Duodenal mucosa (tissue), 2 donors: ENCODE data around the gene RADIL.
"Not testable (repeated sequence)": the region's sequence is repeated elsewhere in the genome, so short reads cannot be mapped to it uniquely, and the experiment has no call there.

Source experiments
- H3K27ac ChIP-seq: one replicate; pipeline ENCODE4 v1.7.0; 2013; ENCODE audit warnings: low read depth, low read length
- H3K27me3 ChIP-seq, 2 donors: one replicate each; pipeline ENCODE4 v1.7.0; 2013; ENCODE audit warnings: low read length in 2 of 2, control low read depth in 1 of 2; ENCODE audit not compliant: insufficient read depth in 2 of 2, control insufficient read depth in 1 of 2
- H3K36me3 ChIP-seq, 2 donors: one replicate each; pipeline ENCODE4 v1.7.0; 2013; ENCODE audit warnings: low read length in 2 of 2, control low read depth in 1 of 2; ENCODE audit not compliant: insufficient read depth in 2 of 2, control insufficient read depth in 1 of 2
- H3K4me1 ChIP-seq, 2 donors: one replicate each; pipeline ENCODE4 v1.7.0; 2013; ENCODE audit warnings: low read length in 2 of 2, control low read depth in 1 of 2; ENCODE audit not compliant: insufficient read depth in 2 of 2, control insufficient read depth in 1 of 2
- H3K4me3 ChIP-seq, 2 donors: one replicate each; pipeline ENCODE4 v1.7.0; 2013; ENCODE audit warnings: low read length in 2 of 2, low read depth in 1 of 2
- H3K9ac ChIP-seq, 2 donors: one replicate each; pipeline ENCODE4 v1.7.0; 2013; ENCODE audit warnings: low read length in 2 of 2, low read depth in 1 of 2
- H3K9me3 ChIP-seq, 2 donors: one replicate each; pipeline ENCODE4 v1.7.0; 2013; ENCODE audit warnings: low read length in 2 of 2, control low read depth in 1 of 2; ENCODE audit not compliant: control insufficient read depth in 1 of 2

Gene RADIL

GRCh38 chr7:4904346-4904745 is 20.8 kb upstream of the RADIL start:
- H3K36me3 ChIP-seq, result no peaks in the 10 kb centered on the region
- H3K9ac ChIP-seq, result no peak overlapping the region
- peaks cover 0 to 3% of the 10 kb centered on the region in 2 donors for H3K9me3 ChIP-seq
- no peak overlapping the region for H3K27ac ChIP-seq
- H3K4me1 ChIP-seq, result no peaks in the 10 kb centered on the region
- H3K27me3 ChIP-seq, result no peaks in the 10 kb centered on the region
- no peak overlapping the region for H3K4me3 ChIP-seq

- H3K27ac ChIP-seq, result no peak overlapping the region
- H3K9ac ChIP-seq, result no peak overlapping the region
- H3K4me1 ChIP-seq, result no peaks in the 10 kb centered on the region
- no peaks in the 10 kb centered on the region for H3K36me3 ChIP-seq
- H3K4me3 ChIP-seq, result no peak overlapping the region
- peaks cover 0 to 5% of the 10 kb centered on the region in 2 donors for H3K9me3 ChIP-seq
- no peaks in the 10 kb centered on the region for H3K27me3 ChIP-seq
Observed at GRCh38 chr7:4895766-4896165, 12.2 kb upstream of the RADIL start.

- no peak overlapping the region for H3K9ac ChIP-seq
- no peaks in the 10 kb centered on the region for H3K27me3 ChIP-seq
- no peak overlapping the region for H3K27ac ChIP-seq
- no peaks in the 10 kb centered on the region for H3K36me3 ChIP-seq
- peaks cover 0 to 5% of the 10 kb centered on the region in 2 donors for H3K9me3 ChIP-seq
- H3K4me1 ChIP-seq, result no peaks in the 10 kb centered on the region
- H3K4me3 ChIP-seq, result no peak overlapping the region
Observed at GRCh38 chr7:4894482-4894881, 11.0 kb upstream of the RADIL start.

GRCh38 chr7:4893929-4894475 is 10.5 kb upstream of the RADIL start:
- H3K9me3 ChIP-seq, result peaks cover 0 to 5% of the 10 kb centered on the region in 2 donors
- no peak overlapping the region for H3K9ac ChIP-seq
- no peaks in the 10 kb centered on the region for H3K4me1 ChIP-seq
- no peak overlapping the region for H3K27ac ChIP-seq
- no peaks in the 10 kb centered on the region for H3K27me3 ChIP-seq
- no peak overlapping the region for H3K4me3 ChIP-seq
- H3K36me3 ChIP-seq, result no peaks in the 10 kb centered on the region

- H3K27me3 ChIP-seq, H3K4me1 ChIP-seq, H3K27ac ChIP-seq, H3K9ac ChIP-seq, H3K4me3 ChIP-seq, H3K36me3 ChIP-seq, H3K9me3 ChIP-seq: not testable (repeated sequence)
Observed at GRCh38 chr7:4893188-4893587, 9.7 kb upstream of the RADIL start.

- H3K36me3 ChIP-seq, H3K27me3 ChIP-seq, H3K9me3 ChIP-seq, H3K27ac ChIP-seq, H3K9ac ChIP-seq, H3K4me3 ChIP-seq, H3K4me1 ChIP-seq: not testable (repeated sequence)
Observed at GRCh38 chr7:4891522-4891921, 8.0 kb upstream of the RADIL start.

GRCh38 chr7:4889682-4890081 is 6.2 kb upstream of the RADIL start:
- no peak overlapping the region for H3K4me3 ChIP-seq
- no peaks in the 10 kb centered on the region for H3K36me3 ChIP-seq
- H3K9me3 ChIP-seq, result peaks cover 0 to 5% of the 10 kb centered on the region in 2 donors
- H3K4me1 ChIP-seq, result no peaks in the 10 kb centered on the region
- H3K27ac ChIP-seq, result no peak overlapping the region
- no peaks in the 10 kb centered on the region for H3K27me3 ChIP-seq
- H3K9ac ChIP-seq, result no peak overlapping the region

- Histone ChIP-seq H3K27me3 (peaks cover 0 to 4% of the 10 kb centered on the region in 2 donors), H3K27ac (no peak overlapping the region), H3K36me3 (no peaks in the 10 kb centered on the region), H3K9me3 (no peaks in the 10 kb centered on the region), H3K4me3 (no peak overlapping the region), H3K9ac (no peak overlapping the region), H3K4me1 (no peaks in the 10 kb centered on the region)
Observed at GRCh38 chr7:4888161-4888560, 4.6 kb upstream of the RADIL start.

GRCh38 chr7:4886671-4887070 is 3.2 kb upstream of the RADIL start:
- H3K9ac ChIP-seq, result no peak overlapping the region
- H3K27me3 ChIP-seq, result peaks cover 11 to 14% of the 10 kb centered on the region in 2 donors
- no peak overlapping the region for H3K4me3 ChIP-seq

GRCh38 chr7:4885317-4885807 is 1.8 kb upstream of the RADIL start:
- Histone ChIP-seq H3K4me1 (peaks cover 0 to 4% of the 10 kb centered on the region in 2 donors), H3K36me3 (no peaks in the 10 kb centered on the region), H3K27me3 (peaks cover 11 to 14% of the 10 kb centered on the region in 2 donors), H3K4me3 (no peak overlapping the region), H3K9ac (no peak overlapping the region), H3K27ac (no peak overlapping the region), H3K9me3 (no peaks in the 10 kb centered on the region)

More at GRCh38 chr7:4886671-4887070, 3.2 kb upstream of the RADIL start:
- Histone ChIP-seq H3K9me3 (no peaks in the 10 kb centered on the region), H3K4me1 (peaks cover 0 to 4% of the 10 kb centered on the region in 2 donors), H3K27ac (no peak overlapping the region), H3K36me3 (no peaks in the 10 kb centered on the region)
